Measurements from ENCODE around the gene NDC1. TPM values are rescaled to one million over a fixed set of nuclear protein-coding genes. Genes with fewer than 3 reads are reported as not detected.
"Not testable (repeated sequence)": the region's sequence is repeated elsewhere in the genome, so short reads cannot be mapped to it uniquely, and the experiment has no call there.

NDC1 gene
- total RNA-seq, 1 donor from 2014 or later: 6.0 TPM

DNA sequence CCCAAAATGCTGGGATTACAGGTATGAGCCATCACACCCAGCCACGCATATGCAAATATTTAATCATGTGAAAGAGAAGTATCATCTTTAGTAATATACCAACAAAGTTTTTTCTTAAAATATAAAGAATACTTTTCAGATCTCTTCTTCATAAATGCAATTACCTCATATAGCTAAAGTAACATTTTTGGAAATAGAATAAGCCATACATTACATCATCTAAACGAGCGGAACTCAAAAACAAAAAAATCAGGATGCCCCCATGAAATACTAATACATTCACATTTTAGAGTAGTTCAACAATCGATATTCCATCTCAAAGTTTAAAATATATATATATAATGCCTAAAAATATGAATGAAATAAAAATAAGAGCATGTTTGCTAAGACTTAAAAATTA, 4.7 kb downstream of the NDC1 start:
- no peak for DNase-seq (ENCODE audit: low spot score)
- intact Hi-C loops (cut with DNase I): no loop called here

DNA sequence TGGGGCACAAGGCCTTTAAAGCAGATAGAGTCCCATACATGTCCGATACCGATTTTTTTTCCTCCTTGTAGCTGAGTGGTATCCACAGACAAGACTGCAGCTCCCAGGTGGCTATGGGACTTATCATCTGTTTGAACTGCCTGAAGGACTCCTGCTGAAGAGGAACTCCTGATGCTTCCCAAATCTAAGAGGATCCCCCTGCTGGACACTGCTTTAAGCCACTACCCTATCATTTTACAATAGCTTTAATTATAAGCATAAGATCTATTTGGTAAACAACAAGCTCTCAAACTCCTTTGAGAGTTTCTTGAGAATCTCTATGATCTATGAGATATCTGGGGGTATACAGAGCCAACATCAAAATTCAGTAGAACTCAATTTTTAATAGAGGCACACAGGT, 11.7 kb downstream of the NDC1 start:
- no peak for DNase-seq (ENCODE audit: low spot score)
- intact Hi-C loops (cut with DNase I): no loop called here

DNA sequence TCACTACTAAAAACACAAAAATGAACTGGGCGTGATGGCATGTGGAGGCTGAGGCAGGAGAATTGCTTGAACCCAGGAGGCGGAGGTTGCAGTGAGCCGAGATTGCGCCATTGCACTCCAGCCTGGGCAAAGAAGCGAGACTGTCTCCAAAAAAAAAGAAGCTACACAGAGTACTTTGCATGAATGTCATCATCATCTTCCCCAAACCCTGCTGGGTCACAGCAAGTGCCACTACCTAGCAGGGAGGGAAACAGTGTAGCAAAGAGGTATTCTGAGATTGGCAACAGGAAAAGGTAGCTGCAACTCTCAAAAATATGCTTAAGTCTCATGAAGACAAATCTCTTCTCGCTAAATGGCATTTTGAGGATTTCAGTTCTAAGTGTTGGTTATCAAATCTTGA, 12.8 kb downstream of the NDC1 start:
- intact Hi-C loops (cut with DNase I): no loop called here
- no peak for DNase-seq (ENCODE audit: low spot score)

DNA sequence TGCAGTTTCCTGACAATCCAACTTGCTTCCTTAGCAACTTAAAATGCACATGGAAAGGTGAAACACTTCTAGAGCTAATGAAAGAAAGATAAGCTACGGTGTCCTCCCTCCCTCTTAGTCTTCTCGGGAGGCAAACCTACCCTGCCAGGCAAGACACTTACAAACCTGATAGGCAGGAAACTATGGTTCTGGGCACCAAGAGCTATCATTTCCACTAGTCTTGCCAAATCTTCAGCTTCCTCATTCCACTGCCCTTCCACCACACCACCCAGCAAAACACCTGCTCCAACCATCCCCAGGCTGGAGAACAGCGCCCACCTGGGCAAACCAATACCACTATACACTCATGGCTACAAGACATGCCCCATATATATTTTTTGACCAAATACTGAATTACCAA, 15.2 kb downstream of the NDC1 start:
- DNase-seq (ENCODE audit: low spot score): no peak
- intact Hi-C loops (cut with DNase I): no loop called here

DNA sequence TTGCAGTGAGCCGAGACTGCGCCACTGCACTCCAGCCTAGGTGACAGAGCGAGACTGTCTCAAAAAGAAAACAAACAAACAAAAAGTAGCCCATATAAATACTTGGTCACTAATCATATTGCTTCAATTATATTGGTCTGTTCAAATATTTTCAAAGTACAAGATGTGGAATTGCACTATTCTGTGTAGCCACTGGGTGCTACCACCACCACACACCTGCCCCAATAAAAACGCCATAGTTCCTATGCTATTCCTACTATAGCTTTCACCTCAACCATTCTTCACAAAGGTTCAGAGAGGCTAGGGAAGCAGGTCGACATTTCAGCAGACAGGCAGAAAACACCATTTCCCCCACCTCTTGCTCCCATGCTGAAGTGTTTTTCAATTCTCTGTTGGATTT, 16.7 kb downstream of the NDC1 start:
- intact Hi-C loops (cut with DNase I): no loop called here
- DNase-seq (ENCODE audit: low spot score): no peak

DNA sequence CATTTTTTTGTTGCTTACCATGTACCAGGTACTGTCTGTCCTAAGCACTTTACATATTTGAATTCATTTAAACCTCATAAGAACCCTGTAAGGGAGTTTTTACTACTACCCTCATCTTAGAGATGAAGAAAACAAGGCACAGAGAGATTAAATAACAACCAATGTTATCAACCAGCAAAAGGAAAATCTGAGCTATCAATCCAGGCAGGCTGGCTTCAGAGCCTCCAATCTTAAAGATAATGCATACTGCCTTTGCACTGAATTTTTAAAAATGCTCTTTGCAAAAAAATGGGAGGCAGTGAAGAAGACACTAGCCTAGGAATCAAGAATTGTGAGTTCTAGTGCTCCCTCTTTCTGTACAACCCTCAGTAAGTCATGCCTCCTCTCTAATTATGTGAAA, 18.7 kb downstream of the NDC1 start:
- no peak for DNase-seq (ENCODE audit: low spot score)
- intact Hi-C loops (cut with DNase I): no loop called here

DNA sequence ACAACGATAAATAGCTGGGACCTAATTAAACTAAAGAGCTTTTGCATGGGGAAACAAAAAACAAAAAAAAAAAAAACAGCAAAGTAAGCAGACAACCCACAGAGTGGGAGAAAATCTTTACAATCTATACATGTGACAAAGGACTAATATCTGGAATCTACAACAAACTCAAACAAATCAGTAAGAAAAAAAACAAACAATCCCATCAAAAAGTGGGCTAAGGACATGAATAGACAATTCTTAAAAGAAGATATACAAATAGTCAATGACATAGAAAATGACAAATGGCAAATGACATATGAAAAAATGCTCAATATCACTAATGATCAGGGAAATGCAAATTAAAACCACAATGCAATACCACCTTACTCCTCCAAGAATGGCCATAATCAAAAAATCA, 21.5 kb downstream of the NDC1 start:
- intact Hi-C loops (cut with DNase I); DNase-seq (ENCODE audit: low spot score): not testable (repeated sequence)

DNA sequence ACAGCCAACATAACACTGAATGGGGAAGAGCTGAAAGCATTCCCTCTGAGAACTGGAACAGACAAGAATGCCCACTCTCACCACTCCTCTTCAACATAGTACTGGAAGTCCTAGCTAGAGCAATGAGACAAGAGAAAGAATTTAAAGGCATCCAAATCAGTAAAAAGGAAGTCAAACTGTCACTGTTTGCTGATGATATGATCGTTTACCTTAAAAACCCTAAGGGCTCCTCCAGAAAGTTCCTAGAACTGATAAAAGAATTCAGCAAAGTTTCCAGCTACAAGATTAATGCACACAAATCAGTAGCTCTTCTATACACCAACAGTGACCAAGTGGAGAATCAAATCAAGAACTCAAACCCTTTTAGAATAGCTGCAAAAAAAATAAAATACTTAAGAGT, 22.6 kb downstream of the NDC1 start:
- DNase-seq (ENCODE audit: low spot score); intact Hi-C loops (cut with DNase I): not testable (repeated sequence)

DNA sequence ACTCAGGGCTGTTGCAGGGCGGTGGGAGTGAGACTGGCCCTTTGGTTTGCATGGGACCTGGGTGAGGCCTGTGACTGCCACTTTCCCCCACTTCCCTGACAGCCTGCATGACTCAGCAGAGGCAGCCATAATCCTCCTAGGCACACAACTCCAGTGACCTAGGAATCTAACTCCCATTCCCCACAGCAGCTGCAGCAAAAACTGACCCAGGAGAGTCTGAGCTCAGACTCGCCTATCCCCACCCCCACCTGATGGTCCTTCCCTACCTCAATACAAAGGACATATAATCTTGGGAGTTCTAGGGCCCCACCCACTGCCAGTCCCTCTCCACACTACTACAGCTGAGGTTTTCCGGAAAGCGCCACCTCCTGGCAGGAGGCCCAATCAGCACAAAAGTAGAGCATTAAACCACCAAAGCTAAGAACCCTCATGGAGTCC, 26.7 kb downstream of the NDC1 start:
- no peak for DNase-seq (ENCODE audit: low spot score)
- intact Hi-C loops (cut with DNase I): no loop called here

DNA sequence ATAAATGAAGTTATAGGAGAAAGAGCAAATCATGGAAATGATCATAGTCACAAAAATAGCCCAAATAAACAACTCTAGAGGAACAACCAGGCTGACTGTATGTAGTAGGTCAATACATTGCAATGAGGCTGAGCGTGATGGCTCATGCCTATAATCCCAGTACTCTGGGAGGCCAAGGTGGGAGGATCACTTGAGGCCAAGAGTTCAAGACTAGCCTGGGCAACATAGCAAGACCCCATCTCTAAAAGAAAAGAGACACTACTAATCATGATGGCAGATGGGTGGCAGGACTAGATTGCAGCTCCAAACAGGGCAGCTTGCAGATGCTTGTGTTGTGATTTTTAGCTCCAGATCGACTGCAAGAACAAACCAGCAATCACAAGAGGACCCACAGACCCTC, 27.6 kb downstream of the NDC1 start:
- intact Hi-C loops (cut with DNase I): no loop called here
- DNase-seq (ENCODE audit: low spot score): no peak

DNA sequence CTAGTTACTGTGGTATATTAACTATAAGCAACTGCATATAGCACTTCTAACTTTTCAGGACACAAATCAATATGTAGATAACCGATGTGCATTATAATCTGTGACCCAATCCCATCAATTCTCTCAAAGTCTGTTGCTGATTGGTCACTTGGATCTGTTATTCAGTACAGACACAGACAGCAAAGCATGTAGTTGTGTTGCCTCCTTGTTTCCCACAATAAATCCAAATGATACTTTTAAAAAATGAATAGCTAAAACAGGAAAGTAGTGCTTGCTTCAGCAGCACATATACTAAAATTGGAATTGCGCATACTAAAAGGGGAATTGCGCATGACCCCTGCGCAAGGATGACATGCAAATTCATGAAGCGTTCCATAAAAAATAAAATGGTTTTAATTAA, 28.1 kb downstream of the NDC1 start:
- intact Hi-C loops (cut with DNase I): no loop called here

DNA sequence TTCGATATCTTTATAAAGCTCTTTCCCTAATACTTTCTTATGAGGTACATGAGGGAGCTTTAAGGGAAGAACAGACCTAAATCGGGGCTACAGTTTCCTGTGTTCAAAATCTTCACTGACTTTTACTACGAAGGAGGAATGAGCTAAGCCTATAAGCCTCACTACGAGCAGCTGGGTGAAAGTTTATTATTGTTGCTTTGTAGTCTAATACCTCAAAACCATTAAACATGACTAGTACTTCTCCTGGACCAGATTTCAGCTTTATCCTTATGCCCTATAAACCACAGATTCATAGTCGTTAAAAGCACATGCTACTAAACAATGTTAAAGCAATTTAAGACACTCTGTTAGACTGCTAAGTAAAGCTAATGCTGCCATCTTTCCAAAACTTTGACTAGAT, 30.2 kb downstream of the NDC1 start:
- no peak for DNase-seq (ENCODE audit: low spot score)
- intact Hi-C loops (cut with DNase I): no loop called here

More for the DNA sequence above, 28.1 kb downstream of the NDC1 start:
- DNase-seq (ENCODE audit: low spot score): no peak

DNA sequence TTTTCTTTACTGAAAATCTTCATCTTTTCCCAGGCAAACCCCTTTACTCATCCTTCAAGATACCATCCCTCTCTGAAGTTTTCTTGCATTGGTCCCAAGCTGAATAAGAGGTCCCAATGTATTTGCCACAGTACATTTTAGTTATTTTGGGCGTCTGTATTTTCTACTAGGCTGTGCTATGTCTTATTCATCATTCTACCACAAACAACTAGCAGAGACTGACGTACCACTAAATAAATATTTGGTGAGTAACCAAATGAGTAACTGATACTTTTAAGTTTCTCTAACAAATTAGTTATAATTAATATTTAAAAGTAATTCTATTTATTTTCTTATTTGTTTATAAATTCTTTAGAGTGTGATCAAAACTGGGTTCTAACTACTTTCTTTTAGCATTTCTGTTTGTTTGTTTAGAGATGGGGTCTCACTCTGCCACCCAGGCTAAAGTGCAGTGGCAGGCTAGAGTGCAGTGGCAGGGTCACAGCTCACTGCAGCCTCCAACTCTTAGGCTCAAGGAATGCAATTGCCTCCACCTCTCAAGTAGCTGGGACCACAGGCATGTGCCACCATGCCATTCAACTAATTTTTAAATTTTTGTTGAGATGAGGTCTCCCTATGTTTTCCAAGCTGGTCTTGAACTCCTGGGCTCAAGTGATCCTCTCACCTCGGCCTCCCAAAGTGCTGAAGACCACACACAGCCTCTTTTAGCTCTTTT, 33.1 kb downstream of the NDC1 start:
- intact Hi-C loops (cut with DNase I): no loop called here

DNA sequence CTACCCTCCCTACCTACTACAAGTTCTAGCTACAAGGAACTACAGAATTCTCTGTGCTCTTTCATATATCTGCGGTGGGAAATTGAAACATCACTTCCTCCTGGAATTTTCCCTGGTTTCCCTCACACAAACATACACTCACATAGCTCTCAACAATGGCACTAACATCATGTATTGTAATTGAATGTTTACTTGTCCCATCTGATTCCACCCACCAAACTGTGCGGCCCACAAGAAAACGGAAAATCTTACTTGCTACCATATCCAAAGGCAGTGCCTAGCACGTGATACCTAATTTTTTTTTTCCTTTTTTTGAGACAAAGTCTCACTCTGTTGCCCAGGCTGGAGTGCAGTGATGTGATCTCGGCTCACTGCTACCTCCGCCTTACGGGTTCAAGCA, 33.9 kb downstream of the NDC1 start:
- intact Hi-C loops (cut with DNase I): no loop called here
- DNase-seq (ENCODE audit: low spot score): no peak

More for the DNA sequence above, 33.1 kb downstream of the NDC1 start:
- DNase-seq (ENCODE audit: low spot score): no peak

DNA sequence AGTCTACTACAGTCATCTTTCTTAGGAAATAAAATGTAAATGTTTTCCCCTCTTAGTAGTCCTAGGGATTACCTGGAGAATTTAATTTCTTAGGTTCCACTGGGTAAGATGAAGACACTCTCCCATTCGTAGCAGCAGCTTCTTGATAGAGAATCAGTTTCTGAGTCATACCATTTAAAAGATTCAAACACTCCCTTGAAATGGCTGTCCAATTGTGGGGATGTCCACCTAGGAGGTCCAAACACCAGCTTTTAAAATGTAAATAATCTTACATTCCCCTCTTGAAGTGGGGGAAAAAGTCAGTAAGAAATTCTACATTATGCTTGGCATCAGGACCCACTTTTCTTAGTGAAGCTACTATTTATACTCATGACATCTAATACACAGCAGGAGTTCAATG, 37.5 kb downstream of the NDC1 start:
- no peak for DNase-seq (ENCODE audit: low spot score)
- intact Hi-C loops (cut with DNase I): no loop called here

DNA sequence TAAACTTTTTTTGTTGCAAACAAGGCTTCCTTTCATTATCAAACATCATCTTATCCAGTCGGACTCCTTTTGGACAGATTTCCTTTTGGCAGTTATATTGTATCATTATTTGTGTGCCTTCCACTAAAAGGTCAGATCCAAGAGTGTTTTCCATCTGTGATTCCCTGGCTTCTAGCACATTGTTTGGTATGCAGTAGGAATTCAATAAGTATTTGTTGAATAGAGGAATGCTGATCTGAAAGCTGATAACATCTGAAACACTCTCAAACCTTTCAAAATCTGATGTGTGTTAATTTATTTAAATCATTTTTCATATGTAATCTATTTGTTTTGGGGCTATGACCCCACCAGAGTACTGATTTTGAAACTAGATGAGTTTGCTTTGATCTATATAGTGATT, 39.0 kb downstream of the NDC1 start:
- intact Hi-C loops (cut with DNase I): no loop called here

DNA sequence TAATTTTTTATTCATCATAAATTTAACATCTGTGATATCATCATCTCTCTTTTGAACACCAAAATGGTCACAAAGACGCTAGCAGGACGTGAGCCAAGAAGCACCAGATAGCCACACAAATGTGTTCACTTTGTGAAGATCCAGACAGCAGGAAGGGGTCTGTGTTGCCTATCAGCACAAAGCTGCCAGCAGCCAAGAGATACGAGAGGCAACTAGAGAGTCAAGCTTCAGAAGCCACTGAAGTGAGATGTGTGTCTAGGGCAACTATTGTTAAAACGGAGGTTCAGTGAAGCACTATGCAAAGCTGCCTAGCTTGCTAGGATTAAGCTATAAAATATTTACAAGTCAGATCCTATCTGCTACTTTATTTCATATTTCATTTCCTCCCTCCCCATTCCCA, 45.3 kb downstream of the NDC1 start:
- no peak for DNase-seq (ENCODE audit: low spot score)
- intact Hi-C loops (cut with DNase I): no loop called here

More for the DNA sequence above, 39.0 kb downstream of the NDC1 start:
- no peak for DNase-seq (ENCODE audit: low spot score)

DNA sequence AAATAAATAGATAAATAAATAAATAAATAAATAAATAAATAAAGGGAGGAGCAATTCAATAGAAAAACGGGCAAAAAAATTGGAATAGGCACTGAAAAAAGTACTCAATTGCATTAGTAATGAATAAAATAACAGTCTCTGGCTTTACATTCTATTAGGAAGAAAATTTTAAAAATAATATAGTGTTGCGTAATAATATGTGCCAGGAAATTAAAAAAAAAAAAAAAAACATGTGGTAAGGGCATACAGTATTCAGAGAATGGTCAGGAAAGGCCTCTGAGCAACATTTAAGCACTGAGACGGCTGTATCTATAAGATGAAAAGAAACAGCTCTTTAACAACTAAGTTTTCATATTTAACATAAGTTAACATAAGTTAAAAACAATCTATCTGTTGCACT, 50.4 kb downstream of the NDC1 start:
- intact Hi-C loops (cut with DNase I): no loop called here

DNA sequence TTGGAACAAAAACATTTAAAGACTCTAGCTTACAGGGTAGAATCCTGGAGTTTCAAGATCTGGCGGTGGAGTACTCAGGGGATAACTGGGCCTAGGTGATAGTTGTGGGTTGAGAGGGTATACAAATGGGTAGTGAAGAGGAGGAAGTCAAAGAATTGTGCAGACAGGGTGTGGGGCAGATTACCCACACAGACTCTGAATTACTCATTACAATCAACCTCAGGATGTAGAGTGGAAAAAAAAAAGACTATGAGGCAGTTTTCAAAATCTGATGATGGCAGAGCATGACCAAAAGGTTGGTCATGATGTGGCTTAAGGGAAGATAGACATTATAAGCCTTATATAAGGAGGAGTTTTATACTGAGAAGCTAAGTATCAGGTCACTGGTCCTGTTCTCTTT, 55.0 kb downstream of the NDC1 start:
- DNase-seq (ENCODE audit: low spot score): no peak
- intact Hi-C loops (cut with DNase I): no loop called here

More for the DNA sequence above, 50.4 kb downstream of the NDC1 start:
- no peak for DNase-seq (ENCODE audit: low spot score)

DNA sequence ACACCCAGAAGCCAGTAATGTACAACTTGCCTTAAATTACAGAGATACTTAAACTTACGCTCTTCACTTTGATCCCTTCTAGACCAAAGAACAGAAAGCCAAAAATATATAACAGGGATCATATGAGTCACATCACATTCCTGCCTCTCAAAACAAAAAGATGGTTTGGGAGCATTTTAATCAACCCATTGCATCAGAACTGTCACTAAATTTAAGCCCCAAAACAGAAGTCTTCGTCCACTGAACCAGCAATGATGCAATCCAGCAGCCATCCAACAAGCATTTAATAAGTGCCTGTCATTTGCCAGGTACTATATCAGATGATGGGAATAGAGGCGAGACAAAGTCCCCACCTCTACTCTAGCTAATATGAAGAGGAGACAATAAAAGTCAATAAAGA, 56.4 kb downstream of the NDC1 start:
- intact Hi-C loops (cut with DNase I): no loop called here
- no peak for DNase-seq (ENCODE audit: low spot score)

DNA sequence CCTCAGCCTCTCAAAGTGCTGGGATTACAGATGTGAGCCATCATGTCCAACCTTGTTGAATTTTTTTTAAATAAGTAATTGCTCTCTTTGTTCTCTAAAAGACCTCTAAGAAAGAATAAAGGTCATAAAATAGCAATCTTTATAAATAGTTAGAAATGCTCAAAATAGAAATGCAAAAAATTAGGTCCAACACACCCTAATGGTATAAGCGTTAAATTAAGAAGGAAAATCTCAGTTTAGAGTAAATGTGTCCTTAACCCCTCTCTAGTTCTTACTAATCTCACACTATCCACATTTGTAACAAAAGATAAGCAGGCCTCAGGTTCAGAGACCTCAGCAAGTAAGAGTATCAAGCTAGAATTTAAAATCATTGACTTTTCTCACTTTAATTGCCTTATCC, 60.8 kb downstream of the NDC1 start:
- DNase-seq (ENCODE audit: low spot score): no peak
- intact Hi-C loops (cut with DNase I): no loop called here

DNA sequence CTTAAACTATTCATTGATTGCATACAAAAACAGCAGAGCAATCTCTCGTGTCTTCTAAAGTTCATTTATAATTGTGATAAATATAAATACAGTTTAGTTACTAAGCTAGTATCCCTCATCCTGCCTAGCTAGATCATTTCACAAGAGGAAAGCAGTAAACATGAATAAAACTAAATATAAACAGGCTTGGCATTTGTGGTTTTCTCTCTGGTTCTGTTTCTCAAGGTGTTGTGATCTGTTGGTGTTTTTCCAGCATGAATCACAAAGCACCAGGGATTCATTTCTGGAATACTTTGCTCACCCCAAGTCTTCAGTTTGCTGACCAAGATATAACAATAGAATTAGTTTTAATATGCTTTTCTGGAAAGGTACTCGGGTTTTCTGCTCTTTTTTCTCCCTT, 66.4 kb downstream of the NDC1 start:
- intact Hi-C loops (cut with DNase I): no loop called here
- DNase-seq (ENCODE audit: low spot score): no peak
